GM19463 (cell line): ENCODE results near the gene ATN1.

Experiments used
- ATAC-seq: cut with Tn5 transposase; IDR thresholded peaks from one replicate; pipeline ENCODE4 v1.9.1; 2021; ENCODE audit warnings: mild to moderate bottlenecking, moderate library complexity; ENCODE audit not compliant: unreplicated experiment

Gene ATN1

GRCh38 chr12:6925540-6926279 lies 2.0 kb upstream of the ATN1 start:
- no peak for ATAC-seq

DNA sequence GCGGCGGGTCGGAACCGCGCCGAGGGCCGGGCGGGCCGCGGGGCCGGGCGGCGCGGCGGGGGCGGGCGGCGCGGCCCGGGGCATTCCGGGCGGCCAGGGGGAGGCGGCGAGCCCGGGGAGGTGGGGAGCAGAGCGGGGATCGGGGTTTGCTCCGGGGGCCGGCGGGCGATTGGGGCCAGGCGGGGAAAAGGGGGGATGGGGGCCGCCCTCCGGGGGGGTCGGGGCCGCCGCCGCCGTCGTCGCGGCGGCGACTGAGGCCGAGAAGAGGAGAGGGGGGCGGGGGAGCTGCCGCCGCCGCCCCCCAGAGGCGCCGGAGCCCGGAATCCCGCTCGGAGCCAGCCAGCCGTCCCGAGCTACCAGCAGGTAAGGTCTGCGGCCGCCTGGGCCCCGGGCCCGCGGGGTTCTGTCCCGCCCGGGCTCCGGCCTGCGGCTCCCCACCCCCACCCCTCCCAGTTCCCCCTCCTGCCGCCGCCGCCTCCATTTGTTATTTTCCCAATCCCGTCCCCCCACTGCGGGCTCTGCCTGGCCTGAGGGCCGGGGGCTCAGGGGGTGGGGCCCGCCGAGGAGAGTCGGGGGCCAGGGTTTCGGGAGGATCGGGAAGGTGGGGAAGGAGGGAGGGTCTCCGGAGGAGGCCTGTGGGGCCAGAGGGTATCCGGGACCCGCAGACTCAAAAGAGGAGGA lies 403 bp downstream of the ATN1 start:
- no peak for ATAC-seq

DNA sequence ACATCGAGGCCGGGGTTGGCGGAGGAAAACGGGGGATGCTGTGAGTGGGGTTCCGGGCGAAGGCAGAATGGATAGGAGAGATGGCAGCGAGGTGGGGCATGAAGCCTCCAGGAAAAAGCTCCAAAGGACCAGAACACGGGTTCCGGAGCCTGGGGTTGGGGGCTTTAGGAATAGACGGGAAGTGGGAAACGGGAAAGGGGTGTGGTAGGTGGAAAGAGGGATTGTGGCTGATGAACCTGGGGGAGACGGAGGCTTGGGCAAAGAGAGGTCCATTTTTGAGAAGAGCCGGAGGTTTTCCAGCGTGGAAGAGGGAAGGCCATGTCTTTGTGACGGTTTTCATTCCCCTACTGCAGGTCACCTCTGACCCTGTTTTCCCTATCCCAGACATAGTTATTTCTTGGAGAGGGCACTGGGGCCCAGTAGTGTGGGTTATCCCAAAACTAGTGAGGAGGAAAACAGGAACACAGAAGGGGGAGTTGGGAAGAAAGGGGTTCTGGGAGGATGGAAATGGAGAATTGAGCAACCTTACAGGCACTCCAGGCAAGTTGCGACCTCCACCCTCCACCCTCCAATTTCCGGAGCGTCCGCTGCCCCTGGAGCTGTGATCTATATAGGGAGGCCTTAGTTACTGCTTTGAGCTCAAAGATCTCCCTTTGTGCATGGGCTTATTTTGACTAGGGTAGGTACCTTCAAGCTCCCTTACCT lies 1.1 kb downstream of the ATN1 start:
- ATAC-seq, result no peak

- ATAC-seq, result no peak
Observed at GRCh38 chr12:6929466-6930452, 2.0 kb downstream of the ATN1 start.

DNA sequence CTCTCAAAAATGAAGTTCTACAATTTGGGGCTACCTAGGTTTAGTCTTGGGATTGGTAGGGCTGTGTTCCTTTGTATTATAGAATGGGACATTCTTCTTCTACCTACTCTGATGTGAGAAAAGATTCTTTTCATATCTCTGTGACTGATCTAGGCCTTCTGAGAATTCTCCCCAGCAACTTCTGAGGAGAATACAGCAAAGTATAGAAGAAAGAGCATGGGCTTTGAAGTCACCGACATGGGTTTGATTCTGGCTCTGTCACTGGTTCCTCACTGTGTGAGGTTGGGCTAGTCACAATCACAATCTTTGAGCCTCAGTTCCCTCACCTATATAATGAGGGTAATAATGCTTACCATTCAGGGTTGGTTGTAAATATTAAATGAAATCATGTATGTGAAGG lies 5.0 kb downstream of the ATN1 start:
- ATAC-seq, result no peak

DNA sequence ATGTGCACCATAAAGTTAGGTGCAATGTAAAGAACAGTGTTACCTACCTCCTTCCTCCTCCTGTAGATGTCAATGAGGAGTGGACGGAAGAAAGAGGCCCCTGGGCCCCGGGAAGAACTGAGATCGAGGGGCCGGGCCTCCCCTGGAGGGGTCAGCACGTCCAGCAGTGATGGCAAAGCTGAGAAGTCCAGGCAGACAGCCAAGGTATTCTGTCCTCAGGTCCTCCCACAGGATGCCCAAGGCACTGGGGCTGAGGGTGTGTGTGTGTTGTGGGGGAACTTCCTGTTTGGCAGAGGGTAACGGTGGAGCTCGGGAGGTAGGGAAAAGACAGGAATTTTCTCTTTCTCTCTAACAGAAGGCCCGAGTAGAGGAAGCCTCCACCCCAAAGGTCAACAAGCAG lies 6.4 kb downstream of the ATN1 start:
- ATAC-seq, result no peak

GRCh38 chr12:6935371-6936193 lies 7.8 kb downstream of the ATN1 start:
- ATAC-seq, result no peak

- no peak for ATAC-seq
Observed at GRCh38 chr12:6936194-6936635, 8.5 kb downstream of the ATN1 start.

DNA sequence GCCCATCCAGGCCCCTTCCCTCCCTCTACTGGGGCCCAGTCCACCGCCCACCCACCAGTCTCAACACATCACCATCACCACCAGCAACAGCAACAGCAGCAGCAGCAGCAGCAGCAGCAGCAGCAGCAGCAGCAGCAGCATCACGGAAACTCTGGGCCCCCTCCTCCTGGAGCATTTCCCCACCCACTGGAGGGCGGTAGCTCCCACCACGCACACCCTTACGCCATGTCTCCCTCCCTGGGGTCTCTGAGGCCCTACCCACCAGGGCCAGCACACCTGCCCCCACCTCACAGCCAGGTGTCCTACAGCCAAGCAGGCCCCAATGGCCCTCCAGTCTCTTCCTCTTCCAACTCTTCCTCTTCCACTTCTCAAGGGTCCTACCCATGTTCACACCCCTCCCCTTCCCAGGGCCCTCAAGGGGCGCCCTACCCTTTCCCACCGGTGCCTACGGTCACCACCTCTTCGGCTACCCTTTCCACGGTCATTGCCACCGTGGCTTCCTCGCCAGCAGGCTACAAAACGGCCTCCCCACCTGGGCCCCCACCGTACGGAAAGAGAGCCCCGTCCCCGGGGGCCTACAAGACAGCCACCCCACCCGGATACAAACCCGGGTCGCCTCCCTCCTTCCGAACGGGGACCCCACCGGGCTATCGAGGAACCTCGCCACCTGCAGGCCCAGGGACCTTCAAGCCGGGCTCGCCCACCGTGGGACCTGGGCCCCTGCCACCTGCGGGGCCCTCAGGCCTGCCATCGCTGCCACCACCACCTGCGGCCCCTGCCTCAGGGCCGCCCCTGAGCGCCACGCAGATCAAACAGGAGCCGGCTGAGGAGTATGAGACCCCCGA lies 9.1 kb downstream of the ATN1 start:
- no peak for ATAC-seq

DNA sequence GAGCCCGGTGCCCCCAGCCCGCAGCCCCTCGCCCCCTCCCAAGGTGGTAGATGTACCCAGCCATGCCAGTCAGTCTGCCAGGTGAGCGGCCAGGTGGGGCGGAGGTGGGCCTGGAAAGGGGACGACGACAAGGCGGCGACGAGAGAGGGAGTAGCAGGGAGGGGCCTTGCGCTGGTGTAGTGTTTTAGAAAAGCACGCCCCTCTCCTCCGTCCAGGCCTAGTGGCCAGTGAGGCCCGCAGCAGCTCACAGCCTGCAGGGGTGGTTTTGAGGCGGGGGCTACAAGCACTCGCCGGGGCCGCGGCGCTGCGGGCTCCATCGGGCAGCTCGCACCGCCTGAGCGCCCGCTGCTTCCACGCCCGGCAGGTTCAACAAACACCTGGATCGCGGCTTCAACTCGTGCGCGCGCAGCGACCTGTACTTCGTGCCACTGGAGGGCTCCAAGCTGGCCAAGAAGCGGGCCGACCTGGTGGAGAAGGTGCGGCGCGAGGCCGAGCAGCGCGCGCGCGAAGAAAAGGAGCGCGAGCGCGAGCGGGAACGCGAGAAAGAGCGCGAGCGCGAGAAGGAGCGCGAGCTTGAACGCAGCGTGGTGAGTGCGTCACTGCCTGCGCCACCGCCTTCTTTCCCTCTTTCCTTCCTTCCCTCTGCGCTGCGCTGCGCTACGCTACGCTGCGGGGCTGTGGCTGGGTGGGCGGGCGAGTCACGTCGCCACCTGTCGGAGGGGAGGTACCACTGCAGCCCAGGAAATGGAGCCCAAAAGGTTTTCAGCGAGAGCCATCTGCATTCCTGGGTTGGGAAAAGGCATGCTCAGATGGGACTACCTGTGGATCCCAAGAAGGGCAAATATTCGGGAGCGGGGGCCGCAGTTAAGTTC lies 10.0 kb downstream of the ATN1 start:
- ATAC-seq, result peak; percentile 92

DNA sequence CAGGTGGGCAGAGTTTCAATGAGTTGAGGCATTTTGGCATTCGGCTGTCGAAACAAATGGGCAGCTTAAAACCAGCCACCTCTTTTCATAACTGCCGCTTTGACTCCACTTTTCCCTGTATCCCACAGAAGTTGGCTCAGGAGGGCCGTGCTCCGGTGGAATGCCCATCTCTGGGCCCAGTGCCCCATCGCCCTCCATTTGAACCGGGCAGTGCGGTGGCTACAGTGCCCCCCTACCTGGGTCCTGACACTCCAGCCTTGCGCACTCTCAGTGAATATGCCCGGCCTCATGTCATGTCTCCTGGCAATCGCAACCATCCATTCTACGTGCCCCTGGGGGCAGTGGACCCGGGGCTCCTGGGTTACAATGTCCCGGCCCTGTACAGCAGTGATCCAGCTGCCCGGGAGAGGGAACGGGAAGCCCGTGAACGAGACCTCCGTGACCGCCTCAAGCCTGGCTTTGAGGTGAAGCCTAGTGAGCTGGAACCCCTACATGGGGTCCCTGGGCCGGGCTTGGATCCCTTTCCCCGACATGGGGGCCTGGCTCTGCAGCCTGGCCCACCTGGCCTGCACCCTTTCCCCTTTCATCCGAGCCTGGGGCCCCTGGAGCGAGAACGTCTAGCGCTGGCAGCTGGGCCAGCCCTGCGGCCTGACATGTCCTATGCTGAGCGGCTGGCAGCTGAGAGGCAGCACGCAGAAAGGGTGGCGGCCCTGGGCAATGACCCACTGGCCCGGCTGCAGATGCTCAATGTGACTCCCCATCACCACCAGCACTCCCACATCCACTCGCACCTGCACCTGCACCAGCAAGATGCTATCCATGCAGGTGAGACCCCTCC lies 10.8 kb downstream of the ATN1 start:
- no peak for ATAC-seq

DNA sequence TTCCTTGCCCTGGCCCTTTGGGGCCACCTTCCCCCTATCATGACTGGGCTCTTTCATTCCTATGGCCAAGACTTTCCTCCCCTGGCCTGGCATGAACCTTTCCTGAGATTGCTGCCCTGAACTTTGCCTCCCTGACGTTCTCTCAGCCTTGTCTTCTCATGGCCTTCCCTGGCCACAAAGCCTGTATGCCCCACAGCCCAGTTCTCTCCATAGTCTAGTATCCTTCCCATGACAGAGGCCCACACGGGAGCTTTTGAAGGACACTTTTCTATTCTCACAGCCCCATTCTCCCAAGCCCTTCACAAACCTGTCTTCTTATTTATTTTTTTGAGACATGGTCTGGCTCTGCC lies 11.4 kb downstream of the ATN1 start:
- no peak for ATAC-seq

GRCh38 chr12:6941267-6941666 lies 13.5 kb downstream of the ATN1 start:
- no peak for ATAC-seq

- ATAC-seq, result no peak
Observed at GRCh38 chr12:6941782-6942181, 14.0 kb downstream of the ATN1 start.

GRCh38 chr12:6942331-6942665 lies 14.5 kb downstream of the ATN1 start:
- no peak for ATAC-seq

DNA sequence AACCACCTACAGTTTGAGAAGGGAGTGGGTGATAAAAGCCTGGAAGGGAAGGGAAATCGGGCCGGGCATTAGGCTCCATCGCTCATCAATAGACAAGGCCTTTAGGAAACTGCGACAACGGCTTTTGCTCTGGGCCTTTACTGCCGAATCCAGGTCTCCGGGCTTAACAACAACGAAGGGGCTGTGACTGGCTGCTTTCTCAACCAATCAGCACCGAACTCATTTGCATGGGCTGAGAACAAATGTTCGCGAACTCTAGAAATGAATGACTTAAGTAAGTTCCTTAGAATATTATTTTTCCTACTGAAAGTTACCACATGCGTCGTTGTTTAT lies 15.6 kb downstream of the ATN1 start:
- peak; percentile 31 for ATAC-seq

GRCh38 chr12:6943722-6944380 lies 16.1 kb downstream of the ATN1 start, which contains the start of the genes C12orf57 and RNU7-1:
C12orf57 (plus strand) TSS chr12:6944022; CDS start chr12:6944122, 100 bp downstream.
RNU7-1 (plus strand) TSS chr12:6943816.
- peak; percentile 35 for ATAC-seq
